Glutamatergic neuron (in vitro differentiated cells): ENCODE data around the gene HSPA12A. TPM values are rescaled to one million over a fixed set of nuclear protein-coding genes. Genes with fewer than 3 reads are reported as not detected.
A peak's percentile ranks its signal among the peaks of the same experiment; 100 is the strongest.

Experiments
- DNase-seq: peaks from one replicate; pipeline ENCODE4 v3.0.0; 2022
- H3K27ac Mint-ChIP-seq: one replicate; pipeline ENCODE4 v1.8.0; 2020; ENCODE audit warnings: mild to moderate bottlenecking, mixed read lengths, inconsistent platforms; ENCODE audit not compliant: unreplicated experiment
- H3K27me3 Mint-ChIP-seq: one replicate; pipeline ENCODE4 v1.8.0; 2020; ENCODE audit warnings: mild to moderate bottlenecking, moderate library complexity, mixed read lengths, inconsistent platforms; ENCODE audit not compliant: unreplicated experiment
- H3K36me3 Mint-ChIP-seq: one replicate; pipeline ENCODE4 v1.8.0; 2020; ENCODE audit warnings: mild to moderate bottlenecking, mixed read lengths, inconsistent platforms; ENCODE audit not compliant: unreplicated experiment
- H3K4me1 Mint-ChIP-seq: one replicate; pipeline ENCODE4 v1.8.0; 2020; ENCODE audit warnings: mild to moderate bottlenecking, low read depth, mixed read lengths, inconsistent platforms; ENCODE audit not compliant: unreplicated experiment
- H3K4me3 Mint-ChIP-seq: one replicate; pipeline ENCODE4 v1.8.0; 2020; ENCODE audit warnings: mild to moderate bottlenecking, mixed read lengths, inconsistent platforms; ENCODE audit not compliant: unreplicated experiment
- H3K9me3 Mint-ChIP-seq: one replicate; pipeline ENCODE4 v1.8.0; 2020; ENCODE audit warnings: mild to moderate bottlenecking, moderate library complexity, mixed read lengths, inconsistent platforms; ENCODE audit not compliant: unreplicated experiment
- CTCF ChIP-seq: fragments of 200-600 bp; sonication (generic); IDR thresholded peaks from one replicate; pipeline ENCODE4 v1.5.0; 2021; ENCODE audit not compliant: partially characterized antibody, unreplicated experiment
- total RNA-seq: library from RNA; stranded (reverse); fragmentation: NEBNext Ultra II Directional; extraction: Animal tissue kit (Norgen Biotek cat#: 25700); gene quantifications from one replicate; pipeline ENCODE4 v1.2.1, GENCODE V29; 2021; ENCODE audit not compliant: unreplicated experiment

HSPA12A gene
- total RNA-seq, 1 donor from 2014 or later: 75.0 TPM

- TF ChIP-seq CTCF: no peak
Measured at GRCh38 chr10:116630020-116630419, 112.3 kb downstream of the HSPA12A start.

GRCh38 chr10:116629340-116629739 lies 113.0 kb downstream of the HSPA12A start:
- TF ChIP-seq CTCF: no peak
- Mint-ChIP-seq H3K4me1 (no peaks in the 10 kb centered on the region), H3K36me3 (no peaks in the 10 kb centered on the region), H3K27ac (no peak overlapping the region), H3K27me3 (no peaks in the 10 kb centered on the region), H3K4me3 (no peak overlapping the region), H3K9me3 (no peaks in the 10 kb centered on the region)
- no peak for DNase-seq

More at GRCh38 chr10:116630020-116630419, 112.3 kb downstream of the HSPA12A start:
- DNase-seq: no peak
- H3K27ac Mint-ChIP-seq: no peak overlapping the region
- H3K4me1 Mint-ChIP-seq: no peaks in the 10 kb centered on the region
- no peak overlapping the region for H3K4me3 Mint-ChIP-seq
- no peaks in the 10 kb centered on the region for H3K36me3 Mint-ChIP-seq
- no peaks in the 10 kb centered on the region for H3K27me3 Mint-ChIP-seq
- no peaks in the 10 kb centered on the region for H3K9me3 Mint-ChIP-seq

GRCh38 chr10:116627386-116627933 lies 114.9 kb downstream of the HSPA12A start:
- peaks cover 2% of the 10 kb centered on the region for H3K36me3 Mint-ChIP-seq
- H3K27me3 Mint-ChIP-seq: no peaks in the 10 kb centered on the region
- H3K4me3 Mint-ChIP-seq: no peak overlapping the region
- DNase-seq: peak; percentile 77
- no peak overlapping the region for H3K27ac Mint-ChIP-seq
- no peaks in the 10 kb centered on the region for H3K9me3 Mint-ChIP-seq
- TF ChIP-seq CTCF: peak; percentile 66
- H3K4me1 Mint-ChIP-seq: no peaks in the 10 kb centered on the region

GRCh38 chr10:116626815-116627214 lies 115.6 kb downstream of the HSPA12A start:
- Mint-ChIP-seq H3K4me1 (no peaks in the 10 kb centered on the region), H3K27me3 (no peaks in the 10 kb centered on the region), H3K27ac (no peak overlapping the region)

More at GRCh38 chr10:116626815-116627214, 115.6 kb downstream of the HSPA12A start:
- peaks cover 9% of the 10 kb centered on the region for H3K36me3 Mint-ChIP-seq
- H3K4me3 Mint-ChIP-seq: no peak overlapping the region
- H3K9me3 Mint-ChIP-seq: peaks cover 1% of the 10 kb centered on the region
- TF ChIP-seq CTCF: no peak
- DNase-seq: no peak
